Measurements from ENCODE around the gene PSMB11. TPM values are rescaled to one million over a fixed set of nuclear protein-coding genes. Genes with fewer than 3 reads are reported as not detected.

The PSMB11 gene
- total RNA-seq, 4 donors from 2014 or later = not detected

DNA sequence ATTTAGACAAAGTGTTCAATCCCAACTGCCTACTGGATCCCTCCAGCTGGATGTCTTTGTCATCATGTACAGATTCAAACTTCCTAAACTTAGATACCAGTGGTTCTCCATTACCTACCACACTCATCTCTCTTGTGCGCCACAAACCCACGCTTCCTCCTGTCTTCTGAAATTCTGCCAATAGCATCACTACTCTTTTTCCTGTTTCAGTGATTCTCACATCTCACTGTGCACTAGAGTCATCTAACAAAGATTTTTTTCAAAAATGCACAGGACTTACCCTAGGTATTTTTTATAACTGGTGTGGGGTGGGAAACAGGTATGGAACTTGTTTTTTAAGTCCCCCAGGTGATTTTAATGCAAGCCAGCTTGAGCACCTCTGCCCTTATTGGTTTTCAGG is 13.2 kb upstream of the PSMB11 start:
- Histone ChIP-seq H3K36me3 (peaks cover 21 to 96% (median 29%) of the 10 kb centered on the region in 3 donors), H3K27me3 (no peaks in the 10 kb centered on the region), H3K4me3 (no peak overlapping the region), H3K4me1 (peaks cover 4 to 28% (median 7%) of the 10 kb centered on the region in 3 donors), H3K27ac (no peak overlapping the region), H3K9me3 (no peaks in the 10 kb centered on the region)
- intact Hi-C loops (cut with DNase I) = no loop called here
- 68 to 70% methylated on average over 2 of the region's 2 CpGs for WGBS, 2 donors
- no peak for TF ChIP-seq POLR2A (IDR thresholded peaks at IDR 0.05)
- TF ChIP-seq CTCF (IDR thresholded peaks at IDR 0.05) = no peak
- no peak for DNase-seq

GRCh38 chr14:23030936-23031335 is 11.1 kb upstream of the PSMB11 start:
- Histone ChIP-seq H3K4me3 (no peak overlapping the region), H3K27ac (no peak overlapping the region), H3K27me3 (no peaks in the 10 kb centered on the region), H3K9me3 (no peaks in the 10 kb centered on the region), H3K36me3 (peaks cover 18 to 75% (median 21%) of the 10 kb centered on the region in 3 donors), H3K4me1 (peaks cover 9 to 38% (median 10%) of the 10 kb centered on the region in 3 donors)
- TF ChIP-seq CTCF (IDR thresholded peaks at IDR 0.05) (no peak), POLR2A (IDR thresholded peaks at IDR 0.05) (no peak)
- DNase-seq = no peak
- WGBS, 2 donors = 95 to 97% methylated on average over 4 of the region's 4 CpGs
- intact Hi-C loops (cut with DNase I) = no loop called here

DNA sequence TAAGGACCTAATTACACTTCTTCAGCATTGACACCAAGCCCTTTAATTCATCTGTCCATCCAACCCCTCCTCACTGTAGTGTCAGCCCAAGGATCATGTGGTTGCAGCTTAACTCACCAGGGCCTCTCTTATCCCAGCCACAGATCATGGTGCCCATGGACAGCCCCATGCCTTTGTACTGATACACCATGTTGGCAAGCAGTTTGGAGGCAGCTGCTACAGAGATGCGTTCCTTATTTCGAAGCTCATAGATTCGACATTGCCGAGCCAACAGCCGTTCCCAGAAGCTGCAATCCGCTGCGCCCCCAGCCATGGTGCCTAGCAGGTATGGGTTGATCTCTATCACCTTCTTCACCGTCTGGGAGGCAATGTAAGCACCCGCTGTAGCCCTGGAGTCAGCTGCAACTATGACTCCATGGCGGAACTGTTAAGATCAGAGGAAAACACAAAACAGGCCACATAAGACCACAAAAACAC is 8.7 kb upstream of the PSMB11 start:
- intact Hi-C loops (cut with DNase I) = no loop called here
- 91 to 95% methylated on average over 9 to 10 of the region's 10 CpGs for WGBS, 2 donors
- H3K4me1 ChIP-seq = peaks cover 9 to 35% (median 10%) of the 10 kb centered on the region in 3 donors
- peaks cover 13 to 51% (median 21%) of the 10 kb centered on the region in 3 donors for H3K36me3 ChIP-seq
- H3K4me3 ChIP-seq = peak overlapping the region in 3 of 4 donors; percentile 69 to 97 (median 87)
- no peak overlapping the region for H3K27ac ChIP-seq
- TF ChIP-seq CTCF (IDR thresholded peaks at IDR 0.05) (no peak), POLR2A (IDR thresholded peaks at IDR 0.05) (no peak)
- H3K9me3 ChIP-seq = no peaks in the 10 kb centered on the region
- H3K27me3 ChIP-seq = no peaks in the 10 kb centered on the region
- DNase-seq = no peak

DNA sequence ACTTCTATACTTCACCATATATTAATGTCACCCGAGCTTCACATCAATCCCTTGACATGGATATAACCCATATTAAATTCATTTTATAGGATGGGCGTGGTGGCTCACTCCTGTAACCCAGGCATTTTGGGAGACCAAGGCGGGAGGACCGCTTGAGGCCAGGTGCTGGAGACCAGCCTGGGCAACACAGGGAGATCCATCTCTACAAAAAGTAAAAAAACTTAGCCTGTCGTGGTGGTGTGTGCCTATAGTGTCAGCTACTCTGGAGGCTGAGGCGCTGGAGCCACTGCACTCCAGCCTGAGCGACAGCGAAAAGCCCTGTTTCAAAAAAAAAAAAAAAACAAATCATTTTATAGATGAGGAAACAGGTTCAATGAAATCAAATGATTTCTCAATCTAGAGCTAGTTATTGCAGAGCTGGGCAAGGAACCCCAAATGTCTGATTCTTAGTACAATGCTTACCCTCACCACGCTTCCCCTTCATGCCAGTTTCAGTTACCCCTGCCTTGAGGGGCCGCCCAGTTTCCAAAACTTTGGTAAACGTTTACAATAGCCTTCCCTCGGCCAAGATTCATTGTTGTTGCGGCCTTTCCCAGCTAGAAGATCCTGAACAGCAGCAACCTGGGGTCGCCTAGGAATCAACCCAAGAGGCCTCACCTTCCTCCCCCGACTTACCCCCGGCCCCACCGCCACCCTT is 8.1 kb upstream of the PSMB11 start:
- intact Hi-C loops (cut with DNase I) = no loop called here
- H3K27ac ChIP-seq = peak overlapping the region; percentile 93 to 98 (median 96)
- no peaks in the 10 kb centered on the region for H3K9me3 ChIP-seq
- H3K36me3 ChIP-seq = peaks cover 13 to 45% (median 21%) of the 10 kb centered on the region in 3 donors
- WGBS, 2 donors = 45 to 48% methylated on average over 10 to 13 of the region's 17 CpGs
- DNase-seq = no peak
- TF ChIP-seq POLR2A (IDR thresholded peaks at IDR 0.05) (no peak), CTCF (IDR thresholded peaks at IDR 0.05) (no peak)
- H3K4me3 ChIP-seq = peak overlapping the region; percentile 69 to 97 (median 89)
- peaks cover 9 to 29% (median 10%) of the 10 kb centered on the region in 3 donors for H3K4me1 ChIP-seq
- no peaks in the 10 kb centered on the region for H3K27me3 ChIP-seq

DNA sequence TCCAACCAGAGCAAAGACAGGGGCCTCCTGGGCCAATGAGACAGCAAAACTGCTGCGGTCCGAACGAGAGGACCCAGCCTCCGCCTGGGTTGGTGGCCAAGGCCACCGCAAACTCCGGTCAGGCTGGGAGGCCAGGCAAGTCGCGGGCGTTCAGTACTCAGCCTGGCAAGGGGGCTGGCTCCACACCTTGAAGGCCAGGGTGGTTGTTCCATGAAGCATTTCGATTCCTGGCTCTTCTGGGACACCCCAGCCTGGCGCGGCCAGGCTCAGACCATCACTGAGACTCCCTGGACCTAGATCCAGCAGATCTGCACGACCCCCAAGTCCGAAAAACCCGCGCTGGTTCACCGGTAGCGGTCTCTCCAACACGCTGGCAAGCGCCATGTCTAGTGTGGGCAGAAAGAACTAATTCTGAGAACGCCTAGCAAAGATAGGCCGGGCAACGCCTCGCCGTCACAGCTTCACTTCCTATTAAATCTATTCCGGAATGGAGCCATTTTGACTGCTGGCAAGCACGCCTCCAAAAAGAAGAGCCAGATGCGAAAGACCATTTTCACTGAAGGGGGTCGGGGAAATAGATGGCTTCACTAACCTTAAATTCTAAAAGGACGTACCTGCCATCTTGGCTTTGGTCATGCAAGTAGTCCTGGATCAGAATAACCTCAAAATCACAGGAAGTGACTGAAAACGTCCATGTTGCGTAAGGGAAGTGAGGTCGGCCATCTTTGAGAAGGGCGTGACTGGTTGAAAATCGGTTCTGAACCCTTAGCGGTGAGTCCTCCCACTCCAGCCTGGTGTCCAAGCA is 7.3 kb upstream of the PSMB11 start, which contains the start of gene PSMB5:
Gene PSMB5 (minus strand): TSS at position 403 of the 805 bp plus-strand sequence. CDS start 19 bp downstream, at position 384.
- peak within 1 kb of the TSS; percentile 69 to 97 (median 89) for H3K4me3 ChIP-seq
- peaks cover 9 to 23% (median 10%) of the 10 kb centered on the region in 3 donors for H3K4me1 ChIP-seq
- 0 to 1% methylated on average over 29 of the region's 36 CpGs for WGBS, 2 donors
- DNase-seq = no peak
- TF ChIP-seq POLR2A (IDR thresholded peaks at IDR 0.05) = peak in 1 of 4 donors; percentile 52
- peak in 1 of 6 experiments; percentile 28 for TF ChIP-seq CTCF (IDR thresholded peaks at IDR 0.05)
- peaks cover 13 to 37% (median 21%) of the 10 kb centered on the region in 3 donors for H3K36me3 ChIP-seq
- H3K9me3 ChIP-seq = no peaks in the 10 kb centered on the region
- H3K27ac ChIP-seq = peak within 1 kb of the TSS; percentile 93 to 98 (median 96)
- no peaks in the 10 kb centered on the region for H3K27me3 ChIP-seq
- intact Hi-C loops (cut with DNase I) = no loop called here
